GM19239 (cell line): ENCODE measurements around the gene TNFRSF8.

Experiments used
- DNase-seq: peaks from one replicate; pipeline ENCODE4 v3.0.0; 2011; ENCODE audit warnings: low spot score; ENCODE audit not compliant: insufficient read length
- FAIRE-seq: peaks from 2 replicates; lab custom pipeline; 2011; peaks lifted over from hg19 to GRCh38; lab: Jason Lieb, UNC

TNFRSF8 gene

DNA sequence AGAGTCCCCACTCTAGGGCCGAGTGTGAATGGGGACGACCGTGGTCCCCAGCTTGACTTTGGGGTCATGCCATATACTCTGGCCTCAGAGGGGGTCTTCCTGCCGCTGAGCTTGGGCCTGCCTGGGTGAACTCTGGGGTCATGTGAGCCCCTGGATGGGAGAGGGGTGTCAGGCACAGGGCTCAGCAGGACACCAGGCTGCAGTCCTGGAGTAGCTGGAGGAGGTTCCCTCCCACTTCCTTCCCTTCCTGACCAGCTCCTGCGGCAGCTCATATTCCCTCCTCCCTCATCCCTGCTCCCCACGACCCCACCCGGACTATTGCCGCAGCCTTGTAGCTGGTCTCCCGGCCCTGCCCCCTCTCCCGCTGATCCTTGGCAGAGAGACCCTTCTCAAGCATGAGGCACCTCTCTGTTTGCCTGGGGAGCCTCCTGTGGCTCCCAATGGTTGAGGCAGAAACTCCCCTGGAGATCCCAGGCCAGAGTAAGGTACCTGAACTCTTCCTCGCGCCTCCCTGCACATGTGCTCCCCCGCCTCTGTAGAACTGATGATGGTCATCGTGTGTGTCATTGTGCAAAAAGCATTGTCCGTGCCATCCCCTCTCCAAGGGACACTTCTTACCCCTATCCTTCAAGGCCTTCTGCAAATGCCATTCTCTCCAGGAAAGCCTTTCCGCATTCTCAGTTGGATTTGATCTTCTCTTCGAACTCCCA, 105.5 kb downstream of the TNFRSF8 start:
- FAIRE-seq = peak; percentile 4
- no peak for DNase-seq

- DNase-seq = no peak
- no peak for FAIRE-seq
These were observed 106.5 kb downstream of the TNFRSF8 start for GRCh38 chr1:12169442-12170135.

GRCh38 chr1:12170263-12170671, 107.2 kb downstream of the TNFRSF8 start:
- no peak for FAIRE-seq

GRCh38 chr1:12171206-12172041, 108.3 kb downstream of the TNFRSF8 start:
- FAIRE-seq (no peak), DNase-seq (no peak)

More at GRCh38 chr1:12170263-12170671, 107.2 kb downstream of the TNFRSF8 start:
- DNase-seq = no peak

GRCh38 chr1:12172042-12172851, 109.1 kb downstream of the TNFRSF8 start:
- FAIRE-seq = no peak

DNA sequence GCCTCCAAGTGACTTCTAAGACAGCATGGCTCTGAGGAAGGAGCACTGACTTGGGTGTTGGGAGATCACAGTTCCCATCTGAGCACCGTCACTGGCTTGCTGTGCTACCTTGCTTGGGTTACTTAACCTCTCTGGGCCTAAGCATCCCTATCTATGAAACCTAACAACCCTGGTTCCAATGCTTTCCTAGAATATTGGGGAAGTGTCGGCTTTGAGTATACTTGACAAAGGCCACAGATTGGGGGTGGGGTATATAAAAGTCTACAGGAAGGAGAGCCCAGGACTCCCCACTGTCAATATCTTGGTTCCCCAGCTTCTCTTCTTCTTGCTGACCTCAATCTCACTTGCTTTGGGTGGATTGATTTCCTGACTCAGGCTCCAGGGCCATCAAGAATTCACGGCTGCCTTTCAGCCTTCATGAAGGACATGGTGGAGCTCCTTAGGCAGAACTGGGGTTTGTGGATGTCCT, 110.0 kb downstream of the TNFRSF8 start:
- FAIRE-seq = peak; percentile 11
- DNase-seq = no peak

More at GRCh38 chr1:12172042-12172851, 109.1 kb downstream of the TNFRSF8 start:
- DNase-seq = no peak

- no peak for DNase-seq
- FAIRE-seq = peak; percentile 52
These were observed 110.6 kb downstream of the TNFRSF8 start for GRCh38 chr1:12173631-12174121.

DNA sequence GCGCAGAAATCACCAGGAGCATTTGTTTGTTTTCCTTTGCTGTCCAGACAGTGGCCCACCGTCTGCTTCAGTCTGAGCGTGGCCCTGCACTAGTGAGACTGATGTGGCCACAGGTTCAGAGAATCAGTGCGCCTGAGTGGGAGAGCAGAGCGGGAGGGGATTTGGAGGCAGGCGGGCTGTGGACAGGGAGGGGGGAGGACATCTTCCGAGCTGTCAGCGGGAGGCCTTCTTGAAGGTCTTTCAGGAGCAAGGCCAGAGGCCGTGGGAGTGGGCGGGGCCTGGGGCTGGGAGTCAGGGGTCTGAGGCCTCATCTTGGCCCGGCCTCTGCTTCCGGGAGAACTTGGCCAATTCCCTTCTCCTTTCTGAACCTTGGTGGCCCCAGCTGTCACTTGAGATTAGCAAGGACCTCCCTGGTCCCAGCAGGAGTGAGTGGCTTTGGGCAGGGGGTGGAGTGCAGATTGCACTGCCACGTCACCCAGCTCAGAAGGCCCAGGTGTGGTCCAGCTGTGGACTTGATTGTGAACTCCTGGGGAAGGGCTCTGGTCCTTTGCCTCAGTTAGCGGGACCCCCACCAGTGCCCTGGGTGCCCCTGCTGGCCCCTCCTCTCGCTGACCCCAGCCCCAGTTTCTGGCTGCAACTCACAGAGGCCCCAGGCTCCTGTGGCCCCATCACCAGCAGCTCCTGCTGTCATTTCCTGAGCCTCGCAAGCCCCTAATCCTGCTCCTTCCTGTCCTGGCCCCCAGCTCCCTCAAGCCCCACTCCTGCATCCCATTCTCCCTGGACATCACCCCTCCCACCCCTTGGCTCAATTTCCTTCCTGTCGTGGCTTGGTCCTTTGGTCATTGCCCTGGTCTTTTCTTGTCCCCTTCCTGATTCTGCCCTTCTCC, 112.1 kb downstream of the TNFRSF8 start:
- no peak for FAIRE-seq
- no peak for DNase-seq

DNA sequence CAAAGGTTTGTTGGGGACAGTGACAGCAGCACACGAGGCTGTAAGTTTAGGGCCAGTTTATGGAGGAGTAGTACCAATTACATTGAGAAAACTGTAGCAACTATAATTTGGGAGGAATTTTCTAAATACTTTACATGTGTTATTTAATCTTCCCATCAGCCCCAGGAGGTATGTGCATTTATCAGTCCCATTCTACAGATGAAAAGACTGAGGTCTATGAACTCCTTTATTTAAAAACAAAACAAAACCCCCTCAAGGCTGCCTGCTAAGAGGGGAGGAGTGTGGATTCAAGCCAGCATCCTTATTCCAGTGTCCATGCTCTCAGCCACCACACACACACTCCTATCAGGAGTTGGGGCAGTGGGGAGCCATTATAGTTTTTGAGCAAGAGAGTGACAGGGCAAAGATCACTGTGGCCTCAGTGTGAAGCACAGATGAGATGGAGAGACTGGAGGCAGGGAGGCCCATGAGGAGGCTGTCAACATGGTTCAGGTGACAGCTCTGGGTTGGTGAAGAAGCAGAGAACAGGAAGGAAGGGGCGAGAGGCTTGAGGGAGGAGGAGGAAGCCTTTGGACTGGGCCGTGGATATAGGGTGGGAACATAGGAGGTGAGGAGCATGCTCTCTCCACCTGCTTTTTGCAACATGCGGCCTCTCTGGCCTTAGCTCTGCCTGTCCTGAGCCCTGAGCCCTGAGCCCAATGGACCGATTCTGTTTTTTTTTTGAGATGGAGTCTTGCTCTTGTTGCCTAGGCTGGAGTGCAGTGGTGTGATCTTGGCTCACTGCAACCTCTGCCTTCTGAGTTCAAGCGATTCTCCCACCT, 113.4 kb downstream of the TNFRSF8 start:
- no peak for FAIRE-seq

DNA sequence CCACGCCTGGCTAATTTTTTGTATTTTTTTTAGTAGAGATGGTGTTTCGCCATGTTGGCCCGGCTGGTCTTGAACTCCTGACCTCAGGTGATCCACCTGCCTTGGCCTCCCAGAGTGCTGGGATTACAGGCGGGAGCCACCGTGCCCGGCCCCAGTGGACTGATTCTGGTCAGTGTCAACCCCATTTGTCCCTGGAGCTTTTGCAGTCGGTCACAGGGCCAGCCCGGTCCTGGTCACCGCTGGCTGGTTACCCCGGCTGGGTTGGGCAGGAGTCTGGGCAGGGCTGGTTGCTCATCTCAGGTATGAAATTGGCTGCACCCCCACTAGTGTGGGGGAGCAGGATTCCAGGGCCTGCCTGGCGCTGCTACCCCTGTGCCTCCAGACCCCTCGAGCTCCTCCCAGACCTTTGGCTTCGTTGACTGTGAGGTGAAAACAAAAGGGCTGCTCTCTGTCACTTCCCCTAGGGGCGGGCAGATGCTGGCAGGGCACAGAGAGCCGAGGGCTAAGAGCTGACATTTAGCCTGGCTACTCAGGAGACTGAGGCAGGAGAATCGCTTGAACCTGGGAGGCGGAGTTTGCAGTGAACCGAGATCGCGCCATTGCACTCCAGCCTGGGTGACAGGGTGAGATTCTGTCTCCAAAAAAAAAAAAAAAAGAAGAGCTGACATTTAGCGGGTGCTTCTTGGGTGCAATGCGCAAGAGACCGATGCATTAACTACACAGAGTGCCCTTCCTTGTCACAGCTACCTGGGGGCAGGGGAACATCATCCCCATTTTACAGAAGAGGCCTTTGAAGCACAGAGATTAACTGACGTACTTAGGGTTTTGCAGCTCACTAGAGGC, 114.3 kb downstream of the TNFRSF8 start:
- no peak for FAIRE-seq
- no peak for DNase-seq

More for the DNA sequence above, 113.4 kb downstream of the TNFRSF8 start:
- no peak for DNase-seq

GRCh38 chr1:12177999-12178441, 114.9 kb downstream of the TNFRSF8 start:
- no peak for DNase-seq
- no peak for FAIRE-seq

- FAIRE-seq = no peak
These were observed 115.4 kb downstream of the TNFRSF8 start for GRCh38 chr1:12178511-12178910.

GRCh38 chr1:12179111-12179519, 116.0 kb downstream of the TNFRSF8 start:
- FAIRE-seq (no peak), DNase-seq (no peak)

More at GRCh38 chr1:12178511-12178910, 115.4 kb downstream of the TNFRSF8 start:
- DNase-seq = no peak

- DNase-seq (no peak), FAIRE-seq (no peak)
These were observed 116.6 kb downstream of the TNFRSF8 start for GRCh38 chr1:12179676-12180075.

- FAIRE-seq (no peak), DNase-seq (no peak)
These were observed 117.2 kb downstream of the TNFRSF8 start for GRCh38 chr1:12180315-12180714.

- no peak for FAIRE-seq
- DNase-seq = no peak
These were observed 117.8 kb downstream of the TNFRSF8 start for GRCh38 chr1:12180903-12181302.

- FAIRE-seq (no peak), DNase-seq (no peak)
These were observed 118.5 kb downstream of the TNFRSF8 start for GRCh38 chr1:12181568-12181967.
